Glutamatergic neuron (in vitro differentiated cells): Measurements from ENCODE around the gene SLC26A1. TPM values are rescaled to one million over a fixed set of nuclear protein-coding genes. Genes with fewer than 3 reads are reported as not detected.

Source experiments
- DNase-seq: peaks from one replicate; pipeline ENCODE4 v3.0.0; 2022
- H3K27ac Mint-ChIP-seq: one replicate; pipeline ENCODE4 v1.8.0; 2020; ENCODE audit warnings: mild to moderate bottlenecking, mixed read lengths, inconsistent platforms; ENCODE audit not compliant: unreplicated experiment
- H3K27me3 Mint-ChIP-seq: one replicate; pipeline ENCODE4 v1.8.0; 2020; ENCODE audit warnings: mild to moderate bottlenecking, moderate library complexity, mixed read lengths, inconsistent platforms; ENCODE audit not compliant: unreplicated experiment
- H3K36me3 Mint-ChIP-seq: one replicate; pipeline ENCODE4 v1.8.0; 2020; ENCODE audit warnings: mild to moderate bottlenecking, mixed read lengths, inconsistent platforms; ENCODE audit not compliant: unreplicated experiment
- H3K4me1 Mint-ChIP-seq: one replicate; pipeline ENCODE4 v1.8.0; 2020; ENCODE audit warnings: mild to moderate bottlenecking, low read depth, mixed read lengths, inconsistent platforms; ENCODE audit not compliant: unreplicated experiment
- H3K4me3 Mint-ChIP-seq: one replicate; pipeline ENCODE4 v1.8.0; 2020; ENCODE audit warnings: mild to moderate bottlenecking, mixed read lengths, inconsistent platforms; ENCODE audit not compliant: unreplicated experiment
- H3K9me3 Mint-ChIP-seq: one replicate; pipeline ENCODE4 v1.8.0; 2020; ENCODE audit warnings: mild to moderate bottlenecking, moderate library complexity, mixed read lengths, inconsistent platforms; ENCODE audit not compliant: unreplicated experiment
- total RNA-seq: library from RNA; stranded (reverse); fragmentation: NEBNext Ultra II Directional; extraction: Animal tissue kit (Norgen Biotek cat#: 25700); gene quantifications from one replicate; pipeline ENCODE4 v1.2.1, GENCODE V29; 2021; ENCODE audit not compliant: unreplicated experiment
- TF ChIP-seq, protein P1 (sequence below): fragments of 200-600 bp; sonication (generic); IDR thresholded peaks from one replicate; pipeline ENCODE4 v1.5.0; 2021; ENCODE audit not compliant: partially characterized antibody, unreplicated experiment

SLC26A1 gene
- total RNA-seq, 1 donor from 2014 or later = 0.54 TPM

- H3K27me3 Mint-ChIP-seq = peaks cover 2% of the 10 kb centered on the region
- H3K27ac Mint-ChIP-seq = no peak overlapping the region
- no peaks in the 10 kb centered on the region for H3K36me3 Mint-ChIP-seq
These were observed 28.3 kb upstream of the SLC26A1 start for GRCh38 chr4:1021386-1022050.

GRCh38 chr4:1019729-1020470, 26.7 kb upstream of the SLC26A1 start:
- Mint-ChIP-seq H3K27me3 (no peaks in the 10 kb centered on the region), H3K9me3 (no peaks in the 10 kb centered on the region), H3K4me3 (no peak overlapping the region), H3K4me1 (no peaks in the 10 kb centered on the region), H3K36me3 (no peaks in the 10 kb centered on the region), H3K27ac (no peak overlapping the region)
- no peak for DNase-seq
- TF ChIP-seq, protein P1, sequence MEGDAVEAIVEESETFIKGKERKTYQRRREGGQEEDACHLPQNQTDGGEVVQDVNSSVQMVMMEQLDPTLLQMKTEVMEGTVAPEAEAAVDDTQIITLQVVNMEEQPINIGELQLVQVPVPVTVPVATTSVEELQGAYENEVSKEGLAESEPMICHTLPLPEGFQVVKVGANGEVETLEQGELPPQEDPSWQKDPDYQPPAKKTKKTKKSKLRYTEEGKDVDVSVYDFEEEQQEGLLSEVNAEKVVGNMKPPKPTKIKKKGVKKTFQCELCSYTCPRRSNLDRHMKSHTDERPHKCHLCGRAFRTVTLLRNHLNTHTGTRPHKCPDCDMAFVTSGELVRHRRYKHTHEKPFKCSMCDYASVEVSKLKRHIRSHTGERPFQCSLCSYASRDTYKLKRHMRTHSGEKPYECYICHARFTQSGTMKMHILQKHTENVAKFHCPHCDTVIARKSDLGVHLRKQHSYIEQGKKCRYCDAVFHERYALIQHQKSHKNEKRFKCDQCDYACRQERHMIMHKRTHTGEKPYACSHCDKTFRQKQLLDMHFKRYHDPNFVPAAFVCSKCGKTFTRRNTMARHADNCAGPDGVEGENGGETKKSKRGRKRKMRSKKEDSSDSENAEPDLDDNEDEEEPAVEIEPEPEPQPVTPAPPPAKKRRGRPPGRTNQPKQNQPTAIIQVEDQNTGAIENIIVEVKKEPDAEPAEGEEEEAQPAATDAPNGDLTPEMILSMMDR = no peak

More at GRCh38 chr4:1021386-1022050, 28.3 kb upstream of the SLC26A1 start:
- no peak for DNase-seq
- H3K4me1 Mint-ChIP-seq = no peaks in the 10 kb centered on the region
- H3K9me3 Mint-ChIP-seq = peaks cover 5% of the 10 kb centered on the region
- no peak overlapping the region for H3K4me3 Mint-ChIP-seq
- TF ChIP-seq, protein P1 = no peak

GRCh38 chr4:1019320-1019719, 26.1 kb upstream of the SLC26A1 start:
- Mint-ChIP-seq H3K4me3 (no peak overlapping the region), H3K27ac (no peak overlapping the region)

DNA sequence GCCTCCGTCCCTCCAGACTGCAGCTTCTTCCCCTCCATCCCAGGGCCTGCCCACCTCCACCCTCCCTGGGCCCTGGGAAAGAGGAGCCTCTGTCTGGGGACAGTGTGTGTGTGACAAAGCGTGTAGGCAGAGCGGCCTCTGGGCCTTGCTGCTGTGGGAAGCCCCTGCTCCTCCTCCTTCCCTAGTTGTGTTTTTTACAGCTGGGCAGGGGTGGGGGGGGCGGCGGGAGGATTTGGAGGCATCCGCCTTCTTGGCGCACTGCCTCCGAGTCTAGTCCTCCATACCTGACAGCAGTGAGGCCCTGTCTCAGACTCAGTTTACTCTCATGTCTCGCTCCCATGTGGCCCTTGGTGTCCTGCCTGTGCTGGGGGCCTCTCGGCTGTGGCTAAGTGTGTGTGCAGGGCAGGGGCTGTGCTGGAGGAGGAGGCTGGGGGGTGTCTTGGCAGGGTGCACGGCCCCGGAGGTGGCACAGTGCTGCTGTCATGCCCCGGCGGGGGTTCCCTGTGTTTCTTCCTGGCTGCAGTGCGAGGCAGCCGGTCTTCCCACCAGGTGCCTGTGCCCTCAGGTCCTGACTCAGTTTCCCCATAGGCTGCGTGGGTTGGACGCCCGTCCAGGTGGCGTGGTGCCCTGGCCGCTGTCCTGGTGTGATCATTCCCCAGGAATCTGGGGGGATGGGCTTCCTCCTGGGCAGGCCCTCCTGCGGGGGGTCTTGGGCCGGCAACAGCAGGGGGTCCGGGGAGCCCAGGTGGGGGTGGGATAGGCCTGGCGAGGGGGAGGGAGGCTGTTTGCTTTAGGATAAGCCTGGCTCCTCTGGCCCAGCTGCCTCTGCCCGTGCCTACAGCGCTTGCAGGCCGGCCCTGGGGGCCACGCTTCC, 25.2 kb upstream of the SLC26A1 start:
- Mint-ChIP-seq H3K4me3 (no peak overlapping the region), H3K4me1 (no peaks in the 10 kb centered on the region), H3K9me3 (no peaks in the 10 kb centered on the region), H3K36me3 (no peaks in the 10 kb centered on the region), H3K27me3 (peaks cover 4% of the 10 kb centered on the region), H3K27ac (no peak overlapping the region)
- no peak for DNase-seq
- TF ChIP-seq, protein P1 = no peak

More at GRCh38 chr4:1019320-1019719, 26.1 kb upstream of the SLC26A1 start:
- no peaks in the 10 kb centered on the region for H3K9me3 Mint-ChIP-seq
- no peaks in the 10 kb centered on the region for H3K27me3 Mint-ChIP-seq
- no peaks in the 10 kb centered on the region for H3K36me3 Mint-ChIP-seq
- TF ChIP-seq, protein P1 = no peak
- no peak for DNase-seq
- no peaks in the 10 kb centered on the region for H3K4me1 Mint-ChIP-seq
